GM12878 (cell line): ENCODE measurements around the gene SEMA4G. TPM values are rescaled to one million over a fixed set of nuclear protein-coding genes. Genes with fewer than 3 reads are reported as not detected.

Experiments used
- POLR2A ChIP-seq: IDR thresholded peaks from 2 replicates; pipeline ENCODE4 v1.6.1; 2011; ENCODE audit warnings: low read depth, mild to moderate bottlenecking, low read length
- SMC3 ChIP-seq: IDR thresholded peaks from 2 replicates; pipeline ENCODE4 v1.6.1; 2011; ENCODE audit warnings: low read length, improper control_type of control experiment, borderline replicate concordance
- polyA plus RNA-seq, 11 experiments: library from polyadenylated mRNA; depleted of rRNA in 4 of 11; unstranded in 6 of 11; stranded (reverse) in 5 of 11; fragments of >200 nt; fragmentation: Nextera tagmentation in 4 of 11; fragmentation: Illumina TruSeq in 1 of 11; extraction: Ambion mirVana in 4 of 11; extraction: Trizol in 1 of 11; gene quantifications; 1 replicate in 1 of 11; 2 replicates in 10 of 11; pipeline versions ENCODE4 v1.2.1 to v1.2.3, GENCODE V29; 2011 to 2016; ENCODE audit warnings: inconsistent platforms in 2 of 11, missing spikeins in 2 of 11, low read depth in 1 of 11
- total RNA-seq, 4 experiments: library from RNA; depleted of rRNA in 3 of 4; stranded (reverse); fragments of >200 nt in 3 of 4; fragmentation: Illumina TruSeq in 1 of 4; extraction: Trizol in 1 of 4; gene quantifications; 2 replicates each; pipeline versions ENCODE4 v1.2.1 to v1.2.3, GENCODE V29; 2013 to 2021
- TF ChIP-seq, protein P1 (sequence below): fragments of 450-650 bp; IDR thresholded peaks from 2 replicates; pipeline ENCODE4 v1.6.1; 2016; ENCODE audit warnings: mild to moderate bottlenecking, moderate library complexity, borderline replicate concordance
- TF ChIP-seq, protein P2 (sequence below): fragments of 150-350 bp; IDR thresholded peaks from 2 replicates; pipeline ENCODE4 v1.6.1; 2014; ENCODE audit warnings: mild to moderate bottlenecking, low read depth, low read length

The SEMA4G gene
- total and polyA plus RNA-seq, 10 of the 15 experiments (the other 5 are each of a cell fraction or from before 2014, with no cell fraction given): 0.09 to 2.3 (median 0.44) TPM; not detected in 4

DNA sequence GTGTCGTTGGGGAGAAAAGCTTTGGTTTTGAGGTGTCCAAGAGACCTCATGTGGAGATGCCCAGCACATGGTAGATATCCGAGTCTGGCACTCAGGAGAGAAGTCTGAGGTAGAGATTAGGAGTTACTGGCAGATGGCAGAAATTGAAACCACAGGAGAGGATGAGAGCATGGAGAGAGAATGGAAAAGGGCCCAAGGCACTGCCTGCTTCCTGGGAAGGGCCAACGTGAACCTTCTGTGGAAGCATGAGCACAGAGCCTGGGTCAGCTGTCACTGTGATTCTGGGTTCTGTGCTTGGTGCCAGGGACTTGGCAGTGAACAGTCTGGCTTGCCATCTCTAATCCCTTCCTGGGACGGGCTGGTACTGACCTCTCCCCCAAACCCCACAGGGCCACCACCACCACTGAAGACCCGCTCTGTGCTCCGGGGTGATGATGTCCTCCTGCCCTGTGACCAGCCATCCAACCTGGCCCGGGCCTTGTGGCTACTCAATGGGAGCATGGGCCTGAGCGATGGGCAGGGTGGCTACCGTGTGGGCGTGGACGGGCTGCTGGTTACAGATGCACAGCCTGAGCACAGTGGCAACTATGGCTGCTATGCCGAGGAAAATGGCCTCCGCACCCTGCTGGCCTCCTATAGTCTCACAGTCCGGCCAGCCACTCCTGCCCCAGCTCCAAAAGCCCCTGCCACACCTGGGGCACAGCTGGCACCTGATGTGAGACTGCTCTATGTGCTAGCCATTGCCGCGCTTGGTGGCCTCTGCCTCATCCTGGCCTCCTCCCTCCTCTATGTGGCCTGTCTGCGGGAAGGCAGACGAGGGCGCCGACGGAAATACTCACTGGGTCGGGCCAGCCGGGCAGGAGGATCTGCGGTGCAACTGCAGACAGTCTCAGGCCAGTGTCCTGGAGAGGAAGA is 13.9 kb downstream of the SEMA4G start (continued):
- TF ChIP-seq, protein P1, sequence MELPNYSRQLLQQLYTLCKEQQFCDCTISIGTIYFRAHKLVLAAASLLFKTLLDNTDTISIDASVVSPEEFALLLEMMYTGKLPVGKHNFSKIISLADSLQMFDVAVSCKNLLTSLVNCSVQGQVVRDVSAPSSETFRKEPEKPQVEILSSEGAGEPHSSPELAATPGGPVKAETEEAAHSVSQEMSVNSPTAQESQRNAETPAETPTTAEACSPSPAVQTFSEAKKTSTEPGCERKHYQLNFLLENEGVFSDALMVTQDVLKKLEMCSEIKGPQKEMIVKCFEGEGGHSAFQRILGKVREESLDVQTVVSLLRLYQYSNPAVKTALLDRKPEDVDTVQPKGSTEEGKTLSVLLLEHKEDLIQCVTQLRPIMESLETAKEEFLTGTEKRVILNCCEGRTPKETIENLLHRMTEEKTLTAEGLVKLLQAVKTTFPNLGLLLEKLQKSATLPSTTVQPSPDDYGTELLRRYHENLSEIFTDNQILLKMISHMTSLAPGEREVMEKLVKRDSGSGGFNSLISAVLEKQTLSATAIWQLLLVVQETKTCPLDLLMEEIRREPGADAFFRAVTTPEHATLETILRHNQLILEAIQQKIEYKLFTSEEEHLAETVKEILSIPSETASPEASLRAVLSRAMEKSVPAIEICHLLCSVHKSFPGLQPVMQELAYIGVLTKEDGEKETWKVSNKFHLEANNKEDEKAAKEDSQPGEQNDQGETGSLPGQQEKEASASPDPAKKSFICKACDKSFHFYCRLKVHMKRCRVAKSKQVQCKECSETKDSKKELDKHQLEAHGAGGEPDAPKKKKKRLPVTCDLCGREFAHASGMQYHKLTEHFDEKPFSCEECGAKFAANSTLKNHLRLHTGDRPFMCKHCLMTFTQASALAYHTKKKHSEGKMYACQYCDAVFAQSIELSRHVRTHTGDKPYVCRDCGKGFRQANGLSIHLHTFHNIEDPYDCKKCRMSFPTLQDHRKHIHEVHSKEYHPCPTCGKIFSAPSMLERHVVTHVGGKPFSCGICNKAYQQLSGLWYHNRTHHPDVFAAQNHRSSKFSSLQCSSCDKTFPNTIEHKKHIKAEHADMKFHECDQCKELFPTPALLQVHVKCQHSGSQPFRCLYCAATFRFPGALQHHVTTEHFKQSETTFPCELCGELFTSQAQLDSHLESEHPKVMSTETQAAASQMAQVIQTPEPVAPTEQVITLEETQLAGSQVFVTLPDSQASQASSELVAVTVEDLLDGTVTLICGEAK: no peak
- TF ChIP-seq, protein P2, sequence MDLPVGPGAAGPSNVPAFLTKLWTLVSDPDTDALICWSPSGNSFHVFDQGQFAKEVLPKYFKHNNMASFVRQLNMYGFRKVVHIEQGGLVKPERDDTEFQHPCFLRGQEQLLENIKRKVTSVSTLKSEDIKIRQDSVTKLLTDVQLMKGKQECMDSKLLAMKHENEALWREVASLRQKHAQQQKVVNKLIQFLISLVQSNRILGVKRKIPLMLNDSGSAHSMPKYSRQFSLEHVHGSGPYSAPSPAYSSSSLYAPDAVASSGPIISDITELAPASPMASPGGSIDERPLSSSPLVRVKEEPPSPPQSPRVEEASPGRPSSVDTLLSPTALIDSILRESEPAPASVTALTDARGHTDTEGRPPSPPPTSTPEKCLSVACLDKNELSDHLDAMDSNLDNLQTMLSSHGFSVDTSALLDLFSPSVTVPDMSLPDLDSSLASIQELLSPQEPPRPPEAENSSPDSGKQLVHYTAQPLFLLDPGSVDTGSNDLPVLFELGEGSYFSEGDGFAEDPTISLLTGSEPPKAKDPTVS: no peak
- TF ChIP-seq POLR2A (no peak), SMC3 (no peak)
